ENCODE measurements around the gene ELF3.
A peak's percentile ranks its signal among the peaks of the same experiment; 100 is the strongest.
"Not testable (repeated sequence)": the region's sequence is repeated elsewhere in the genome, so short reads cannot be mapped to it uniquely, and the experiment has no call there.

The ELF3 gene

DNA sequence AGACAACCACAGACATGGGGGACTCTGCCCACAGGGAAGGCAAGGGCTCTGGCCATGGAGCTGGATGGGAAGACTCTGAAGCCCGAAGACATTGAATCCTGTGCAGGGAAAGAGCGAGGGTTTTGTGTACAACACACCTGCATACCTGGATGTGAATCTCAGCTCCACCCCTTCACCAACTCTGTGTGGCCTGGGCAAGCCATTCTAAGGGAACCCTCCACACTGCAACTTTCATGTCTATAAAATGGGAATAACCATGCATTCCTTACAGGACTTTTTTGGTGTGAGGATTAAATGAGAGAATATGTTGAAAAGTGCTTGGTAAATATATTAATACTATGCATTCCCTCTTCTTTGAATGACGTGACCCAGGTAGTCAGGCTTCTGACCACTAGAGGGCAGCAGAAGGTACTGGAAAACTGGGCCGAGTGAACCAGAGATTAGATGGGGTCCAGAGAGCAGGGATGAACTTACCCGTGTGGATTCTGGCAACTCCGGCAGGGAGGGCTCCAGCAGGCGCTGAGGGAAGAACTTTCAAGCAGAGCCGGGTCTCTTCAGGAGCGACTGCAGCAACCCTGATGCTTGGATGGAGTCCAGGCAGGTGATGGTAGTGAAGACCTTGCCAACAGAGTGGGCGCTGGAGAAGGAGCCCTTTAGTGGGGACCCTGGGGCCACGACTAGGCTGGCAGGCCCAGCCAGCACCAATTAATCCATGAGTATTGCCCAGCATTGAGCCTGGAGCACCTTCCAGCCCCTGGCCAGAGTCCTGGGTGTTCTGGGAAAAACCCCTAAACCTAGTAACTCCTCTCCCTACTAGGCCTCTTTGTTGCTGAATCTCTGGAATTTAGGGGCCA is 834 bp upstream of the ELF3 start:
- peak; percentile 68 to 78 for DNase-seq

DNA sequence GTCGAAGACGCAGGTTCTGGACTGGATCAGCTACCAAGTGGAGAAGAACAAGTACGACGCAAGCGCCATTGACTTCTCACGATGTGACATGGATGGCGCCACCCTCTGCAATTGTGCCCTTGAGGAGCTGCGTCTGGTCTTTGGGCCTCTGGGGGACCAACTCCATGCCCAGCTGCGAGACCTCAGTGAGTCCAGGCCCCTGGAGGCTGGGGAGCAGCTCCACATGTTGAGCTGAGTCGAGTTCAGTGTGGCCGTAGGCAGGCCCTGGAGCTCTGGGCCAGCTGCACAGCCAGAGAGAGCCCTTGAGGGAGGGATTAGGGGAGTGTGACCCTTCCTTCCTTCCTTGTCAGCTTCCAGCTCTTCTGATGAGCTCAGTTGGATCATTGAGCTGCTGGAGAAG is 1.6 kb downstream of the ELF3 start:
- DNase-seq: peak in 1 of 2 experiments; percentile 19

DNA sequence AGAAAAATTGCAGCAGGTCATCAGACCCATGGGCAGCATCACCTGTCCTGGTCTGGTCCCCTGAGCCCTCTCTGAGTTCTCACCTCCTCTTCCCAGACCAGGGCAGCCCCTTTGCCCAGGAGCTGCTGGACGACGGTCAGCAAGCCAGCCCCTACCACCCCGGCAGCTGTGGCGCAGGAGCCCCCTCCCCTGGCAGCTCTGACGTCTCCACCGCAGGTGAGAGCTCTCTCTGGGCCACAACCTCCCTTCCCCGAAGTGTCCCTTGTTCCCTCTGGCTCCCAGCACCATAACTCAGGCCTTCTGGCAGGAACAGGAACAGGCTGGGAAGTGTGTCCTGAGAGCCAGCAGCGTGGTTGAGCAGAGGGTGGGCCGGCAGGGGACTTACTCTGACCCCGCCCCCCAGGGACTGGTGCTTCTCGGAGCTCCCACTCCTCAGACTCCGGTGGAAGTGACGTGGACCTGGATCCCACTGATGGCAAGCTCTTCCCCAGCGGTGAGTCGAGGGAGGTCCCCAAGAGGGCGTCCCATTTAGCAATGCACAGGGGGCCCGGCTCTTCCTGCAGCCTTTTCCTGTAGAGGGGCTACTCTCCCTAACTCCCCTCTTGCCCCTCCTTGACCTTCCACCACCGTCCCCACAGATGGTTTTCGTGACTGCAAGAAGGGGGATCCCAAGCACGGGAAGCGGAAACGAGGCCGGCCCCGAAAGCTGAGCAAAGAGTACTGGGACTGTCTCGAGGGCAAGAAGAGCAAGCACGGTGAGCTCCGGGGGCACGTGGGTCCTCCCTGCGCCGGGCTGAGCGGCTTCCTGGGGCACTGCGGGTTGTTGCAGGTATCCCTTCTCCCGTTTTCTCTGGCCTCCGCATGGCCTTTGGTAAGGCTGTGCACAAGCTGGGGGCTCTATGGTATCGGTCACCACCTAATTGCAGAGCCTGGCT is 2.4 kb downstream of the ELF3 start:
- no peak for DNase-seq

DNA sequence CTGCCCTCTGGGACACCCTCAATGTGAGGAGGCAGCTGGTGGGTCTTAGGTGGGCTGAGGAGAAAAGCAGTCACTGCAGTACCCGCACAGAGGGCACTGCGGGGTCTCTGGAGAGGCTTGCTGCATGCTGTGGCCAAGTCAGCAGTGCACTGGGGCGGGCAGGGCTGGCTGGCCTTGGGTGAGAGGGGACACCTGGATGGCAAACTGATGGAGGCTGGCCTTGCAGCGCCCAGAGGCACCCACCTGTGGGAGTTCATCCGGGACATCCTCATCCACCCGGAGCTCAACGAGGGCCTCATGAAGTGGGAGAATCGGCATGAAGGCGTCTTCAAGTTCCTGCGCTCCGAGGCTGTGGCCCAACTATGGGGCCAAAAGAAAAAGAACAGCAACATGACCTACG is 3.2 kb downstream of the ELF3 start:
- no peak for DNase-seq

DNA sequence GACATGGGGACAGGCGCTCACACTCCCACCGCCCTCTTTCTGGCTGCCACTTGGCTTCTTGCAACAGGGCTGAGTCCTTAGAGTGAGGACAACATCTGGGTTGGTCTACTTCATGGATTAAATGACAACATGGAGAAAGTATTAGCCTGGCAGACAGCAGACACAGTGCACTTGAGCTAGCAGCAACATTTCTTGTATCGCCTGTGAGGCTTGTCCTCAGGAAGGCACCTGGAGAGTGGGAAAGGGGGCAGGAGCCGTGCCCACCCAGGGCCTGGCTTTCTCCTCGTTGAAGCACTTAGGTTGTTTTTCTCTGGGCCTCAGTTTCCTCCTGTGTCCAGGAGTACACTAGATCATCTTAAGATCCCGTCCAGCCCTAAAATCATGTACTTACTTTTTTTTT is 3.7 kb downstream of the ELF3 start:
- DNase-seq: peak in 1 of 2 experiments; percentile 16

DNA sequence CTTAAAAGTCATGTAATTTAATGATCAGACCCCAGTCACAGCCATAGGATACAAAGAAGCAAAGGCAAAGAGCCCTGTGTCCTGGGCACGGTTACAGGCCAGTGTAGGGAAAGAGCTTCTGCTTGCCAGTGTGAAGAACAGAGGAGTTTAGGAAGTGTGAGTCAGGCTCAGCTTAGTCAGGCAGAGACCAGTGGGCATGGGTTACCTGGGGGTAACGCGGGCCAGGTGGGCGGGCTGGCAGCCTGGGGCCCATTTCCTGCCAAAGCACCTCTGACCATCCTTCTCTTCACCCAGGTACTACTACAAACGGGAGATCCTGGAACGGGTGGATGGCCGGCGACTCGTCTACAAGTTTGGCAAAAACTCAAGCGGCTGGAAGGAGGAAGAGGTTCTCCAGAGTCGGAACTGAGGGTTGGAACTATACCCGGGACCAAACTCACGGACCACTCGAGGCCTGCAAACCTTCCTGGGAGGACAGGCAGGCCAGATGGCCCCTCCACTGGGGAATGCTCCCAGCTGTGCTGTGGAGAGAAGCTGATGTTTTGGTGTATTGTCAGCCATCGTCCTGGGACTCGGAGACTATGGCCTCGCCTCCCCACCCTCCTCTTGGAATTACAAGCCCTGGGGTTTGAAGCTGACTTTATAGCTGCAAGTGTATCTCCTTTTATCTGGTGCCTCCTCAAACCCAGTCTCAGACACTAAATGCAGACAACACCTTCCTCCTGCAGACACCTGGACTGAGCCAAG is 4.7 kb downstream of the ELF3 start:
- DNase-seq: no peak

DNA sequence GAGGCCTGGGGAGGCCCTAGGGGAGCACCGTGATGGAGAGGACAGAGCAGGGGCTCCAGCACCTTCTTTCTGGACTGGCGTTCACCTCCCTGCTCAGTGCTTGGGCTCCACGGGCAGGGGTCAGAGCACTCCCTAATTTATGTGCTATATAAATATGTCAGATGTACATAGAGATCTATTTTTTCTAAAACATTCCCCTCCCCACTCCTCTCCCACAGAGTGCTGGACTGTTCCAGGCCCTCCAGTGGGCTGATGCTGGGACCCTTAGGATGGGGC is 5.2 kb downstream of the ELF3 start:
- DNase-seq: no peak

DNA sequence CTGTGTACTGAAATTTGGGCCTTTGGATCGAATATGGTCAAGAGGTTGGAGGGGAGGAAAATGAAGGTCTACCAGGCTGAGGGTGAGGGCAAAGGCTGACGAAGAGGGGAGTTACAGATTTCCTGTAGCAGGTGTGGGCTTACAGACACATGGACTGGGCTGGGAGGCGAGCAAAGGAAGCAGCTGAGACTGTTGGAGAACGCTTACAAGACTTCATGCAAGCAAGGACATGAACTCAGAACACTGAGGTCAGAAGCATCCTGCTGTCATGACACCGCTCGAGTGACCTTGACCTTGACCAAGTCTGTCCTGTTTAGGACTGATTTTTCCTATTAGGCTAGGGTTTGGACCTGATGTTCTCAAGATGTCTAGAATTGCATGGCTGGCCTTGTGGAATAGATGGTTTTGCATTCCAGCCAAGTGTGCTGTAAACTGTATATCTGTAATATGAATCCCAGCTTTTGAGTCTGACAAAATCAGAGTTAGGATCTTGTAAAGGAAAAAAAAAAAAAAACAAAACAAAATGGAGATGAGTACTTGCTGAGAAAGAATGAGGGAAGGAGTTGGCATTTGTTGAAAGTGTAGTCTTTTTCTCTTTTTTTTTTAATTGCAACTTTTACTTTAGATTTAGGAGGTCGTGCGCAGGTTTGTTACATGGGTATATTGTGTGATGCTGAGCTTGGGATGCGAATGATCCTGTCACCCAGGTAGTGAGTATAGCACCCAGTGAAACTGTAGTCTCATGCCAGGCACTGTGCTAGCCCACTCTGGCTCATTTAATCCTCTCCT is 5.8 kb downstream of the ELF3 start:
- no peak for DNase-seq

DNA sequence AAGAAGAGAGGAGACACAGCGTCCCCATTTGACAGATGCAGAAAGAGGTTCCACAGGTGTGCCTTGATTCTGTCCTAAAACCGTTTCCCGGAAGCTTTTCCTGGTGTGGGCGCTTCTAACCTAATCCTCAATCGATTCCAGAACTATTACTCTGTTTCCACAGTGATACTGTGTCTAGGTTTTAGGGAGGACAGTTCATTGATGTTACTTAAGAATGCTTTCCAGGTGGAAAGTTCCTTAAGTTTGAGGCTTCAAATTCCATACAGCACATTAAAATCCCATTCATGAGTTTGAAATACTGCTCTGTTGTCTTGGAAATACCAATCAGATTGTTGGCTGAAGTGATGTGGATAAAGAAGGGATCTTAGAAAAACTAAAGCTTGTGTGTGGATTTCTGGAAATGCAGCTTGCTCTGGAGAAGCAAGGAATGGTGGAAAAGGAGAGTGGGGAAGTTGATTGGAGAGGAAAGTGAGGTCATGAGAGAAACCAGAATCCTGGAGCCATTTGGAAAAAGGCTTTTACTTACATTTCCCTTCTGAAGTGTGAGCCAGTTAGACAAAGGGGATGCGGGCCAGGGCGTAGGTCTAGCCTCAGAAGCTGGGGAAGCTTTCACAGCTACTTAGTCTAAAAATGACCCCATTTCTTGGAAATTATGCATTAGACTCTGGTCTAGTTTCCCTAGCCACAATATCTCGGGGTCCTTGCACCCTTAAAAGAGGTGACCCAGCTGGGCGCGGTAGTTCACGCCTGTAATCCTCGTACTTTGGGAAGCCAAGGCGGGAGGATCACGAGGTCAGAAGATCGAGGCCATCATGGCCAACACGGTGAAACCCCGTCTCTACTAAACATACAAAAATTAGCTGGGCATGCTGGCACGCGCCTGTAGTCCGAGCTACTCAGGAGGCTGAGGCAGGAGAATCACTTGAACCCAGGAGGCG is 6.7 kb downstream of the ELF3 start:
- DNase-seq: no peak

DNA sequence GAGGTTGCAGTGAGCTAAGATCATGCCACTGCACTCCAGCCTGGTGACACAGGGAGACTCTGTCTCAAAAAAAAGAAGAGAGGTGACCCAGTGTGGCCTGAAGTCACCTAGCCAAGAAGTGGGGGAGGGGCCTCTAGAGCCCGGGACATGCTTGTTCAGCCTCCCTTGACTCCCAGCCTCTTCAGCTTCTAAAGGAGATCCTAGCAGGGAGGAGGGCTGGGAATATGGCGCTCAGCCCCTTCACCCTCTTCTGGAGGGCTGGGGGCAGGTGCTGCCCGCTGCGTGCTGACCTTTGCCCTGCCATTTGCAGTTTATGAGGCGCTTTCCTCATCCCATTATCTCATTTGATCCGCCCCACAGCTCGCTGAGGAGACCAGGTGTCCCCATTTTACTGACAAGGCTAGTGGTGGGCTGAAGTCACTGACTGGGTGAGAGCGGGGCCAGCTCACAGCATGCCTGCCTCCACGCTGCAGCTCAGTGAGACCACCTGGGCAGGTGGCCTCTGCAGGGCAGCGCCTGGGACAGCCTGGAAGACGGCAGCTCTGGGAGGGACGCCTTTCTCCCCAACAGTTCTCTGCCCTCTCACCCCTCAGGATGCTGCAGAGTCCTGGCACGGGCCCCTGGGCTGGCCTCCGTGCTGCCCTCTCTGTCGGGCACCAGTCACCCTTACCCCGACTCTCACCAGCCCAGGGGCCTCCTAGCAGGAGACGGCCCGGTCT is 7.5 kb downstream of the ELF3 start:
- DNase-seq: no peak

DNA sequence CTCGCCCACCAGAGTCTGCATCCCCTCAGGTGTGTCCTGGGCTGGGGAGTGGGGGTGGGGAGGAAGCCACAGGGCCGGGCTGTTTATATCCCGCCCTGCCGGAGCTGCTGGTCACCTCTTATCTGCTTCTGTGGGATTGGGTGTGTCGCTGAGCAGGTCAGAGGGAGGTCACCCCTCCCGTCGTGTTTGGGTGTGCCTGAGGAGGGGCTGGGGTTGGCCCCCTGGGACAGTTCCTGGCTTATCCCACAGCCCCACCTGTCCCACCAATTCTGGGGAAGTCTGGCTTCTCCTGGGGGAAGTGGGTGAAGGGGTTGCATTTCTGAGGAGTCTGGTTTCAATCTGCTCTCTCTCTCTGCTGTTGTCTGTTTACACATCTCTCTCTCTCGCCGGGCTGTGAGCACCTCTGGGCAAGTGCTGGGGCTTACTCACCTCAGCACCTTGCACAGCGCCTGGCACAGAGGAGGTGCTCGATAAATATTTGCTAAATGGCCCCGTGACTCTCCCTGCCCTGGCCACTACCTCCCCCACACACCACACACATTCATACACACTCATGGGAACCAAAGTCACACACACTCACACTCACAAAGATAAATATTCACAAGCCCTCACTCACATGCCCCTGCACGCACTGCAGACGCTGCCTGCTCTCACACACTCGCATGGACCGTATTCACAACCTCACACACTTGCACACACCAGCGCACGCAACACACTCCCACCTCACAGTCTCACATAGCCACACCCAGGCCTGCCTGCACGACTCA is 8.3 kb downstream of the ELF3 start:
- peak in 1 of 2 experiments; percentile 33 for DNase-seq

DNA sequence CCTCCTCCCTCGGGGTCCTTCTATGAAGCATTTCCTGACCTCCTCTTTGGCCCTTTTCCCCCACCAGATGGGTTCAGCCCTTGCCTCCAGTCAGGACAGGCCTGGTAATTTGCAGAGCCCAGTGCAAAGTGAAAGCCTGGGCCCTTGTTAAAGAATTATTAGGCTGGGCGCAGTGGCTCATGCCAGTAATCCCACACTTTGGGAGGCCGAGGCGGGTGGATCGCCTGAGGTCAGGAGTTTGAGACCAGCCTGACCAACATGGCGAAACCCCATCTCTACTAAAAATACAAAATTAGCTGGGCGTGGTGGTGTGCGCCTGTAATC is 8.8 kb downstream of the ELF3 start:
- DNase-seq: not testable (repeated sequence)

DNA sequence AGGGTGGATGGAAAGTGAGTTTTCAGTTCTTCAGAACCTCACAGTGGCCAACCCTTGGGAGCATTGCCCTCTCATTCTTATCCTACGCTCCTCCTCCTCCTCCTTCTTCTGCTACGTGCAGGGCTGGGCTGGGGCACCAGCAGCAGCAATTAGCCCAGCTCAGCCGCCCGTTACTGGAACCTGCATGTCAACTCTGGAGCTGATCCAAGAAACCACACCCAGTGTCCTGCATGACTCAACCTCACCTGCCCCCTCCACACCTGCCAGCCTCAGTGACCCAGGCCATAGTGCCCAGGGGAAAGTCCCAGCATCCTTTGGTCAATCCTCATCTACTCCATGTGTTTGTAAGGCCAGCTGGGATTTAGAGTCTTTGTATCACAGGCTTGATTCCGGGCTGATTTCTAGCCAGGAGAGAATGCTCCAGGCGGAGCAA is 12.6 kb downstream of the ELF3 start:
- peak; percentile 21 to 72 for DNase-seq

DNA sequence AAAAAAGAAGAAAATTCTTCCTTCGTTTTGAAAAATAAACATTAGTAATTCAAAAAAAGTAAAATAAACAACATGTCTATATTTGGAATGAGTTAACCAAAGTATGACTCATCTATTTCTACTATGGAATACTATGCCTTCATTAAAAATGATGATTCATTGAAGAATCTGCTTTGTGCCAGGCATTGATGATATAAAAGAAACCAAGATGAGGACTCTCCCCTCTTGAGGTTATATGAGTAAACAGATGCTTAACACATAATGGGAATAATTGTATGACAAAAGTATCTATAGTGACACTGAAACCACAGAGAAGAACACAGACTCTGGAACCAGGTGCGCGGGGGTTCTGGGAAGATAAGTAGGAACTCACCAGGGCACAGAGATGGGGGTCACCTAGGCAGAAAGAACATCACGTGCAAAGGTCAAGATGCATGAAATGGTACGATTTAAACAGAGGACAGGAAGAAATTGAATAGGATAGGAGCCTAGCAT is 18.8 kb downstream of the ELF3 start:
- DNase-seq: no peak

DNA sequence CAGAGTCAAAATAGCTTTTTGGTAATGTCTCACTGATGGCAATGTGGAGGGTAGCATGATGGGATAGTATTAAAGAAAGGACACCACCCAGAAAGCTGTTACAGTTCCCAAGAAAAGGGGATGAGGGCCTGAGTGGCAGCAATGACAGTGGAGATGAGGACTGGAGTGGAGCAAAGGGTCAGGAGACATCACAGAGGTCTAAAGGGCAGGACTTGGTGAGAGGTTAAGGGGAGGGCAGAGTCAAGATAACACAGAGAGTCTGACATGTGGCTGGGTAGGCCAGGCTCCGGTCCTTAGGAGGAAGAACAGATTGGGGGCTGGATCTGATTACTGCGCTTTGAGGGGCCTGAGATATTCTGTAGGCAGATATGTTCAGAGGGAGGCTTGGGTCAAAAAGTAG is 19.3 kb downstream of the ELF3 start:
- DNase-seq: no peak

DNA sequence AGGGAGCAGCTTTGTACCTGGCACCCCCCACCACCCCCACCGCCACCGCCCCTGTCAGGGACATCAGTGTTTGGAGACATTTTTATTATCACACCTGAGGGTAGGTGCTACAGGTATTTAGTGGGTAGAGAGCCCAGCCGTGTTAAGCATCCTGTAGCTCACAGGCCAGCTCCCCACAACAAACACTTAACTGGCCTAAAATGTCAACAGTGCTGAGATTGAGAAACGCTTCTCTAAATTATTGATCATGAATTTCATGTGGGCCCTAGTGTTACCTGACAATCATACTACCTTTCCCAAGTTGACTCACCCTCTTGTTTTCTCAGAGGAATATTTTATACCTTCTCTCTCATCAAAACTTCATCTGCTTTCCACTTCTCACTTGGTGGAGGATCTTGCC is 21.4 kb downstream of the ELF3 start:
- no peak for DNase-seq

DNA sequence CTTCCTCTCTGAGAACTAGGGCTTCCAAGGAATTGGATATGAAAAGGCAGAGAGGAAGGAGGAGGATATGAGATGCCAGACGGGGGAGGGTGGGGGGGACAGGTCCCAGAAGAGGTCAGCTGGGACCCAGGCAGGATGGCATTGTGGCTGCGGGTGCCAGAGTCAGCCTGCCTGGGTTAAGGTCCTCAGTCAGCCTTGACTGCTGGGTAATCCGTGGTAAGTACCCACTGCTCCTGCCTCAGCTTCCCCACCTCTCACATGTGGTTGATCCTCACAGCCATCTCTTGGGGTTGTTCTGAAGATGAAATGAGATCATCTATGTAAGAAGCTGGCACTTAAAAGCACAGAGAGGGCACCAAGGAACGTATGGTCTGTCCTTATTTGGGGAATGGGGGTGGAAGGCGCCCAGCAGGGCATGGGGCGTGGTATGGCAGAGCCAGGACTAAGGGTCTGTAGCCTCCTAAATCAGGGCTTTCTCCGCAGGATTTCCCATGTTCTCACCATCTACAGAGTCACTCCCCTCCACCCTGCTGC is 23.8 kb downstream of the ELF3 start:
- DNase-seq: no peak

DNA sequence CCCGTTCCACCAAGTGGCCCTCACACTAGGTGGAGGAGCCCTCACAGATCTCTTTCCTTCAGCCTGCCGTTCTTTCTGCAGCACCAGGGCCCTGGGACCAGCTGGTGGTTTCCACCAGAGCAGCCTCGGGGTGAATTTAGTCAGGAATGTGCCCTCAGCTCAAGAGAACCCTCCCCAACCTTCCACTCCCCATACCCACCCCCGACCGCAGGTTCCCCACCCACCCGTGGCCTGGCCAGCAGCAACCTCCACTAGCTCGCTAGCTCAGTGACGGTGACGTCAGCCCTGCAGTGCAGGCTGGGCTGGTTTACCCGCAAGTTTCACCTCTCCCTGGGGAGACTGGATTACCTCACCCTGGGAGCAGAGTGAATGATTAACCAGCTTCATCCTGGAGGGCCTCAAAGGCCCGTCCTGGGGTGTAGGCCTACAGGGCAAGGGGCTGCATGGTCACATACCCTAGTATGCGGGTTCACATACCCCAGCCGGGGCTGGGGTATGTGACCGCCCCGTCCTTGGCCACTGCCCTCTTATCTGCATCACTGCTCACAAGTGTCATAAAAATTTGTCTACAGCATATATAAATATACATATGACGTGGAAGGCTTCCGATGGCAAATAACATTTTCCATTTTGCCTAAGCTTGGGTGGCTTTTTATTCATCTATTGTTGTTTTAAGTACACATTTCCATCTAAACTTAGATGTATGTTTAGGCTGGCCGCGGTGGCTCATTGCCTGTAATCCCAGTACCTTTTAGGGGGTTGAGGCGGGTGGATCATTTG is 24.5 kb downstream of the ELF3 start:
- peak; percentile 13 to 62 for DNase-seq
